GM18498 (cell line): ENCODE measurements around the gene MTOR.
"Not testable (repeated sequence)": the region's sequence is repeated elsewhere in the genome, so short reads cannot be mapped to it uniquely, and the experiment has no call there.

Source experiments
- ATAC-seq: cut with Tn5 transposase; IDR thresholded peaks from one replicate; pipeline ENCODE4 v1.9.1; 2021; ENCODE audit warnings: mild to moderate bottlenecking, moderate library complexity; ENCODE audit not compliant: unreplicated experiment

The MTOR gene

GRCh38 chr1:11262171-11263049 is at the start of gene MTOR:
TSS of gene MTOR (minus strand) at chr1:11262551. CDS start at chr1:11259409, 3,142 bp downstream.
- peak; percentile 98 for ATAC-seq

- no peak for ATAC-seq
These were observed 47.0 kb upstream of the MTOR start for GRCh38 chr1:11309385-11309784.

- ATAC-seq = no peak
These were observed 46.4 kb upstream of the MTOR start for GRCh38 chr1:11308699-11309224.

GRCh38 chr1:11307852-11308251 is 45.5 kb upstream of the MTOR start:
- ATAC-seq = no peak

- ATAC-seq = not testable (repeated sequence)
These were observed 43.2 kb upstream of the MTOR start for GRCh38 chr1:11305516-11305915.

GRCh38 chr1:11302366-11302765 is 40.0 kb upstream of the MTOR start:
- no peak for ATAC-seq

- ATAC-seq = no peak
These were observed 39.2 kb upstream of the MTOR start for GRCh38 chr1:11301601-11302000.

- no peak for ATAC-seq
These were observed 36.8 kb upstream of the MTOR start for GRCh38 chr1:11299225-11299574.

- ATAC-seq = no peak
These were observed 36.3 kb upstream of the MTOR start for GRCh38 chr1:11298390-11299224.

GRCh38 chr1:11297774-11298173 is 35.4 kb upstream of the MTOR start:
- ATAC-seq = not testable (repeated sequence)

- no peak for ATAC-seq
These were observed 33.6 kb upstream of the MTOR start for GRCh38 chr1:11295905-11296304.

- ATAC-seq = no peak
These were observed 32.6 kb upstream of the MTOR start for GRCh38 chr1:11294951-11295350.

GRCh38 chr1:11293856-11294255 is 31.5 kb upstream of the MTOR start:
- no peak for ATAC-seq

- ATAC-seq = no peak
These were observed 28.7 kb upstream of the MTOR start for GRCh38 chr1:11291049-11291448.

- no peak for ATAC-seq
These were observed 26.7 kb upstream of the MTOR start for GRCh38 chr1:11289064-11289463.

GRCh38 chr1:11286735-11287410 is 24.5 kb upstream of the MTOR start:
- no peak for ATAC-seq

GRCh38 chr1:11285883-11286734 is 23.8 kb upstream of the MTOR start:
- no peak for ATAC-seq

- ATAC-seq = no peak
These were observed 22.4 kb upstream of the MTOR start for GRCh38 chr1:11284784-11285183.

GRCh38 chr1:11283151-11283550 is 20.8 kb upstream of the MTOR start:
- ATAC-seq = no peak
